Astrocyte of the spinal cord (primary cell): ENCODE measurements around the gene UFC1.
A peak's percentile ranks its signal among the peaks of the same experiment; 100 is the strongest.
"Not testable (repeated sequence)": the region's sequence is repeated elsewhere in the genome, so short reads cannot be mapped to it uniquely, and the experiment has no call there.

Source experiments
- DNase-seq: peaks from one replicate; pipeline ENCODE4 v3.0.0; 2011; ENCODE audit warnings: low read depth, low spot score
- H3K4me3 ChIP-seq: 2 replicates; pipeline ENCODE4 v1.5.1; 2011; ENCODE audit warnings: low read depth, mild to moderate bottlenecking, low read length, moderate library complexity
- in situ Hi-C: cut with HindIII; loops from 2 replicates; pipeline ENCODE4 v1.10.0; 2017; ENCODE audit warnings: low sequenced_read_pairs
- TF ChIP-seq, protein P1 (sequence below): IDR thresholded peaks from 2 replicates; pipeline ENCODE4 v1.5.1; 2012; ENCODE audit warnings: low read depth, mild to moderate bottlenecking, low read length, inconsistent platforms

Gene UFC1

DNA sequence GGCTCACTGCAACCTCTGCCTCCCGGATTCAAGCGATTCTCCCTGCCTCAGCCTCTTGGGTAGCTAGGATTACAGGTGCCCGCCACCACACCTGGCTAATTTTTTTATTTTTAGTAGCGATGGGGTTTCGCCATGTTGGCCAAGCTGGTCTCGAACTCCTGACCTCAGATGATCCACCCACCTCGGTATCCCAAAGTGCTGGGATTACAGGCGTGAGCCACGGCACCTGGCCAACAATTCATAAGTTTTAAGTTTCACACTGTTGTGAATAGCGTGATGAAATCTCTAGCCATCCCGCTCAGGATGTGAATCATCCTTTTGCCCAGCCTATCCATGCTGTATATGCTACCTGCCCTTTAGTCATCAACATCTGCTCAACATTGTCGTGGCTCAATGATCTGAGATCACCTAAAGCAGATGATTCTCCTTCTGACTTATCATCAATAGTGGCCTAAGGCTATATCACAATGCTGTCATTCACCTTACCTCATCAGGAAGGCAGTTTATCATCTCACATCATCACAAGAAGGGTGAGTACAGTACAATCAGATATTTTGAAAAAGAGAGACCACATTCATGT lies 38.6 kb upstream of the UFC1 start:
- no peak overlapping the region for H3K4me3 ChIP-seq
- TF ChIP-seq, protein P1, sequence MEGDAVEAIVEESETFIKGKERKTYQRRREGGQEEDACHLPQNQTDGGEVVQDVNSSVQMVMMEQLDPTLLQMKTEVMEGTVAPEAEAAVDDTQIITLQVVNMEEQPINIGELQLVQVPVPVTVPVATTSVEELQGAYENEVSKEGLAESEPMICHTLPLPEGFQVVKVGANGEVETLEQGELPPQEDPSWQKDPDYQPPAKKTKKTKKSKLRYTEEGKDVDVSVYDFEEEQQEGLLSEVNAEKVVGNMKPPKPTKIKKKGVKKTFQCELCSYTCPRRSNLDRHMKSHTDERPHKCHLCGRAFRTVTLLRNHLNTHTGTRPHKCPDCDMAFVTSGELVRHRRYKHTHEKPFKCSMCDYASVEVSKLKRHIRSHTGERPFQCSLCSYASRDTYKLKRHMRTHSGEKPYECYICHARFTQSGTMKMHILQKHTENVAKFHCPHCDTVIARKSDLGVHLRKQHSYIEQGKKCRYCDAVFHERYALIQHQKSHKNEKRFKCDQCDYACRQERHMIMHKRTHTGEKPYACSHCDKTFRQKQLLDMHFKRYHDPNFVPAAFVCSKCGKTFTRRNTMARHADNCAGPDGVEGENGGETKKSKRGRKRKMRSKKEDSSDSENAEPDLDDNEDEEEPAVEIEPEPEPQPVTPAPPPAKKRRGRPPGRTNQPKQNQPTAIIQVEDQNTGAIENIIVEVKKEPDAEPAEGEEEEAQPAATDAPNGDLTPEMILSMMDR = no peak
- DNase-seq = peak; percentile 93
- in situ Hi-C loops = no loop called here

DNA sequence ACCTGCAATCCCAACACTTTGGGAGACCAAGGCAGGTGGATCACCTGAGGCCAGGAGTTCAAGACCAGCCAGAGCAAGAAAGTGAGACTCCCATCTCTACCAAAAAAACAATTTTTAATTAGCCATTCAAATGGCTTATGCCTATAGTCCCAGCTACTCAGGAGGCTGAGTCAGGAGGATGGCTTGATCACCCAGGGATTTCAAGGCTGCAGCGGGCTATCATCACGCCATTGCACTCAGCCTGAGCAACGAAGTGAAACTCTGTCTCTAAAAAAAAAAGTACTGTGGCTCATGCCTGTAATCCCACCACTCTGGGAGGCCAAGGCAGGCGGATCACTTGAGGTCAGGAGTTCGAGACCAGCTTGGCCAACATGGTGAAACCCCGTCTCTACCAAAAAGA lies 37.8 kb upstream of the UFC1 start:
- H3K4me3 ChIP-seq, DNase-seq, in situ Hi-C loops: not testable (repeated sequence)

DNA sequence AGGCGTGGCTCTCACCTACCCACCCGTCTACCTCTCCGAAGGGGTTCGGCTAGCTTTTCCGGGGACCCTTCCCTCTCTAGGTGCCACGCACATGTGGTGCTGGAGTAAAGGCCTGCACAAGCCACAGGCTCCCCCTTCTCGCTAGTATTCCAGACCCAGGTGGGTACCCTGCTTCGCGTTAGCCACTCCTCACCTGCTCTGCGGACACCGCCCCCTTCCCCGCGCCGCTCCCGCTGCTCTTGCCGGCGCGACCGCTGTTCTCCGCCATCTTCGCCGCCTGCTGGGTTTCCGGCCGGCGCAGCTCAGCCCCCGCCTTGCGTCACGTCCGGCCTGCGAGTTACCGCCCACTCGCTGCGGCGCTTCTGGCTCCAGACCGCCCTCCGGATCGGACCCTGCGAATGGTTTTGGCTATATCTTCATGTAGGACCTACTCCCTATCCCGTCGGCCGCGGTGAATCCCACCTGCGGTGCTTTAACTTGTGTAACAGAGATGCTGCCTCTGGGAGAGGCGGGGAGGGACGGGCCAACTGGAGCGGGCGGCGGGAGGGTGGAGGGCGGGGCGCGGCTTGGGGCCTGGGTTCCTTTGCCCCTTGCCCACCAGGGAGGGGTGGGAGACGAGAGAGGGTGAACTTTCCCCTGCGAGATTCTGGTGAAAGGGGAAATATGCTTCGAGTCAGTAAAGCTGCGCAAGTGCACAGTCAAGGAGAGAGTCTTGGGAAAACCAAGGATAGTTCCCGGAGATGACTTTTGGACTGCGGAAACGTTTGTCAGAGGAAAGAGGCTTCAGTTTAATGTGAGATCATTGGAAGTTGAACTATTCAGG lies 35.8 kb upstream of the UFC1 start, which contains the start of the genes NIT1 and PFDN2:
Gene NIT1 (plus strand): TSS at position 347 of the 823 bp plus-strand sequence. CDS start 72 bp downstream, at position 419.
Gene PFDN2 (minus strand): TSS at position 279 of the 823 bp plus-strand sequence. CDS start 11 bp downstream, at position 268.
- peak; percentile 90 for DNase-seq
- TF ChIP-seq, protein P1 = no peak
- H3K4me3 ChIP-seq = peak within 1 kb of the TSS; percentile 87
- in situ Hi-C loops = no loop called here

DNA sequence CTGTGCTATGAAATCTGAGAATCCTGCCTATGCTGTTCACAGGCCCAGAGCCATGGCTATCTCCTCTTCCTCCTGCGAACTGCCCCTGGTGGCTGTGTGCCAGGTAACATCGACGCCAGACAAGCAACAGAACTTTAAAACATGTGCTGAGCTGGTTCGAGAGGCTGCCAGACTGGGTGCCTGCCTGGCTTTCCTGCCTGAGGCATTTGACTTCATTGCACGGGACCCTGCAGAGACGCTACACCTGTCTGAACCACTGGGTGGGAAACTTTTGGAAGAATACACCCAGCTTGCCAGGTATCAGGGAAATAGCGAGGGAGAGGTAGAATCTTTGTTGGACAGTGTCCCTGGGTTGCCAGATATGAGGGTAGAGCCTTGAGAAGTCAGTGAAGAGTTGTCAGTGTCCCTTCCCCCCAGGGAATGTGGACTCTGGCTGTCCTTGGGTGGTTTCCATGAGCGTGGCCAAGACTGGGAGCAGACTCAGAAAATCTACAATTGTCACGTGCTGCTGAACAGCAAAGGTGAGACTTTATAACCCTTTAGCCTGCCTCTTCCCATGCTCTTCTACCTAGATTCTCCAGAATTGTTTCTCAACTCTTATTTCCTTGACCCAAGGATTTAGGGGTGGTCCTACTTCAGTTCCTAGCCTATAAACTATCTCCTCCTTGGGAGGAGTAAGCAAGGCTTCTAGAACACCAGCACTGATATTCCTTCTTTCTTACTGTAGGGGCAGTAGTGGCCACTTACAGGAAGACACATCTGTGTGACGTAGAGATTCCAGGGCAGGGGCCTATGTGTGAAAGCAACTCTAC lies 34.5 kb upstream of the UFC1 start:
- DNase-seq = peak; percentile 69
- in situ Hi-C loops = no loop called here
- H3K4me3 ChIP-seq = peak overlapping the region; percentile 87
- TF ChIP-seq, protein P1 = peak; percentile 48

DNA sequence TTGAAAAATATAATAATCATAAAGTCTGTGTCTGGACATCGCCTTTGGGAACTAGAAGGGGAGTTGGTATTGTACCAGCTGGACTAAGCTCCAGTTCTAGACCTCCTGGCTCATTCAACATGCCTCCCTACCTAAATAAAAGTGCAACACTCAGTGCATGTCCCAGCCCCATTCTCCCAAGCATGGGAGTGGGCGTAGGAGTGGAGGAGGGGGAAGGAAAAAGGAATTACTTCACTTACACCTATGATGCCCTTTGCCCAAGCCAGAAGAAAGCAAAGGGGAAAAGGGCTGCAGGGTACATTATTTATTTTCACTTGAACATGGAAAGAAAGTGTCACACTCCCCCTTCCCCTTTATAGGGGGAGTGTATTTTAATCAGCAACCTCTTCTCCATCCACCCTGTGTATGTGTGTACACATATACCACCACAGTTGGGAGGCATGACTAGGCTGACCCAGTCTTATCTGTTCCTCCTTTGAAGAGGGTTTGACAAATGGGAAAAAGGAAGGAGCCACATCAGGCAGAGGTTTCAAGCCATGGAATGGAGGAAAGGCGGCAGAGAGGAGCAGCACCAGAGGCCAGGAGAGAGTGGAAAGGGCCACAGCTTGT lies 32.6 kb upstream of the UFC1 start:
- in situ Hi-C loops = no loop called here
- no peak overlapping the region for H3K4me3 ChIP-seq
- TF ChIP-seq, protein P1 = no peak
- no peak for DNase-seq

DNA sequence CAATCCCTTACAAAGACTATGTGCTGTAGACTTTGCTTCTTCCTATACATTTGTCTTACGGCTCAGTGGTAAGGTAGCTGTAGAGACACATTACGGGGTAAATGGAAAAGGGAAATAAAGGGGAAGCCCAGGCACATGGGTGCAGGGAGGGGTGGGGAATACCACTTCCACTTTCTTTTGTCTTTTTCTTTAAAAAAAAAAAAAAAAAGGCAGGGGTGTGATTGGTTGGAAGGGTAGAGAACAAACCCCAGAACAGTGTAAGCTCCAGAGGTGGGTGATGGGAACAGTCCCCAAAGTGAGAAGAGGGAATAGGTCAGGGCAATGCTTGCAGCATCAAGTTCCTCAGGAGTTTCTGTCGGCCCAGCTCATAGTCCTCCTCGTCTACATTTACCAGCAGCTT lies 31.9 kb upstream of the UFC1 start:
- in situ Hi-C loops = no loop called here
- TF ChIP-seq, protein P1 = no peak
- DNase-seq = no peak
- no peak overlapping the region for H3K4me3 ChIP-seq
